ENCODE results near the gene BAZ2B.

DNA sequence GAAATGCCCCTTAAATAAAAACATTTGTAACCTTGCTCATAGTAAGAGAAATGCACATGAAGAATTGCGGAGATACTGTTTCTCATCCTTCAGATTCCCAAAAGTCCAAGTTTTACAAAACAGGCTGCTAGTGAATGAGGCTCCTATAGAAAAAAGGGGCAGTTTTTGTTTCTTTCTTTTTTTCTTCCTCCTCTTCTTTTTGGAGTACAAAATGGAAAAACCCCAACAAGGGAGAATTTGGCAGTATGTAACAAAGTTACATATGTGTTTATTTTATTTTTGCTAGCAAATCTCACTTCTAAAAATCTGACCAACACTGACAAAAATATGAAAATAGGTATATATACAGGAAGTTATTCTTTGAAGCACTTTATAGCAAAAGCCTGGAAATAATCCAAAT is 7.1 kb upstream of the BAZ2B start:
- TF ChIP-seq POLR2A (IDR thresholded peaks at IDR 0.05) (no peak), CTCF (IDR thresholded peaks at IDR 0.05) (no peak)

All from thyroid gland (tissue), 4 donors.